Neural progenitor cell (in vitro differentiated cells): Measurements from ENCODE around the gene PHKG2. TPM values are rescaled to one million over a fixed set of nuclear protein-coding genes. Genes with fewer than 3 reads are reported as not detected.
"Not testable (repeated sequence)": the region's sequence is repeated elsewhere in the genome, so short reads cannot be mapped to it uniquely, and the experiment has no call there.

Experiments
- DNase-seq: peaks from one replicate; pipeline ENCODE4 v3.0.0-alpha.2; 2016; ENCODE audit warnings: low spot score
- H2AFZ ChIP-seq: fragments of 200-600 bp; sonication (generic); replicated peaks from 2 replicates; pipeline ENCODE4 v1.6.1; 2016; ENCODE audit warnings: antibody characterized with exemption
- H3F3A ChIP-seq: fragments of 200-600 bp; sonication (generic); 2 replicates; pipeline ENCODE4 v1.6.1; 2016; ENCODE audit warnings: antibody characterized with exemption, low read depth
- H3K27ac ChIP-seq: fragments of 200-600 bp; sonication (generic); 2 replicates; pipeline ENCODE4 v1.5.1; 2016; ENCODE audit warnings: mild to moderate bottlenecking
- H3K27me3 ChIP-seq: fragments of 200-600 bp; sonication (generic); 2 replicates; pipeline ENCODE4 v1.6.1; 2016; ENCODE audit warnings: mild to moderate bottlenecking, moderate library complexity
- H3K36me3 ChIP-seq: fragments of 200-600 bp; sonication (generic); 2 replicates; pipeline ENCODE4 v1.5.1; 2016
- H3K4me1 ChIP-seq: fragments of 200-600 bp; sonication (generic); 2 replicates; pipeline ENCODE4 v1.6.1; 2016; ENCODE audit warnings: mixed run types
- H3K4me2 ChIP-seq: fragments of 200-600 bp; sonication (generic); 2 replicates; pipeline ENCODE4 v1.6.1; 2016
- H3K4me3 ChIP-seq: fragments of 200-600 bp; sonication (generic); 2 replicates; pipeline ENCODE4 v1.5.1; 2016
- H3K79me2 ChIP-seq: fragments of 200-600 bp; sonication (generic); 2 replicates; pipeline ENCODE4 v1.6.1; 2016; ENCODE audit warnings: low read depth
- H3K9ac ChIP-seq: fragments of 200-600 bp; sonication (generic); 2 replicates; pipeline ENCODE4 v1.6.1; 2016
- H3K9me3 ChIP-seq: fragments of 200-600 bp; sonication (generic); 2 replicates; pipeline ENCODE4 v1.5.1; 2016; ENCODE audit warnings: low read depth
- H4K20me1 ChIP-seq: fragments of 200-600 bp; sonication (generic); 2 replicates; pipeline ENCODE4 v1.6.1; 2016; ENCODE audit warnings: low read depth
- H3K27ac Mint-ChIP-seq: 3 replicates; pipeline ENCODE4 v1.8.0; 2021; ENCODE audit warnings: mixed read lengths
- H3K27me3 Mint-ChIP-seq: 2 replicates; pipeline ENCODE4 v1.8.0; 2022; ENCODE audit warnings: low read depth, mild to moderate bottlenecking, inconsistent platforms, moderate library complexity, mixed read lengths; ENCODE audit not compliant: insufficient read depth
- H3K36me3 Mint-ChIP-seq: 3 replicates; pipeline ENCODE4 v1.8.0; 2021; ENCODE audit warnings: mixed read lengths
- H3K4me1 Mint-ChIP-seq: 3 replicates; pipeline ENCODE4 v1.8.0; 2021; ENCODE audit warnings: mixed read lengths
- H3K4me3 Mint-ChIP-seq: 3 replicates; pipeline ENCODE4 v1.8.0; 2021; ENCODE audit warnings: mild to moderate bottlenecking, moderate library complexity, mixed read lengths
- H3K9me3 Mint-ChIP-seq: 3 replicates; pipeline ENCODE4 v1.8.0; 2020; ENCODE audit warnings: mixed read lengths
- EZH2 ChIP-seq: fragments of 200-600 bp; sonication (generic); IDR thresholded peaks from 2 replicates; pipeline ENCODE4 v1.6.1; 2017; ENCODE audit warnings: antibody characterized with exemption, mild to moderate bottlenecking, moderate library complexity
- EZH2phosphoT487 ChIP-seq: fragments of 200-600 bp; sonication (generic); IDR thresholded peaks from 2 replicates; pipeline ENCODE4 v1.6.1; 2017; ENCODE audit warnings: antibody characterized with exemption
- total RNA-seq: library from RNA; depleted of rRNA; stranded (reverse); fragments of >200 nt; gene quantifications from 2 replicates; pipeline ENCODE4 v1.2.3, GENCODE V29; 2015; ENCODE audit warnings: low replicate concordance
- TF ChIP-seq, protein P1 (sequence below): fragments of 200-600 bp; sonication (generic); IDR thresholded peaks from 2 replicates; pipeline ENCODE4 v1.5.1; 2017; ENCODE audit warnings: antibody characterized with exemption, mild to moderate bottlenecking

The PHKG2 gene
- total RNA-seq, 1 donor from 2014 or later, result 20.2 TPM

DNA sequence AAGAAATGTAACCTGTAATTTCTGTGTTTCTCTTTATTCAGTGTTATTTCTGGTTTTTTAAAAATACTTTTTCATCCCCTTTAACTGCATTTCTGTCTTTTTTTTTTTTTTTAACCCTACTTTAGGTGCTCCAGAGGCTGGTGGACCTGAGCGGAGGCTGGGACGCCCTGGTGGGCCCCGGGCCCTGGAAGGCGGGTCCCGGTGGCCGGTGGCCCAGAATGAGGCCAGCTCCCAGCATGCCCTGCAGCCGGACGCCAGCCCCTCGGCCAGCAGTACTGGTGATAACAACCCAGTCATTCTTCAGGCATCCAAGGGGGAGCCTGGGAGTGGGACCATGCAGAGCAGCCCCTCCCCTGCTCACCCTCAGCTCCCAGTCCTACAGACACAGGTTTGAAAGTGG is 47.7 kb upstream of the PHKG2 start:
- H3K27ac ChIP-seq, result no peak overlapping the region

DNA sequence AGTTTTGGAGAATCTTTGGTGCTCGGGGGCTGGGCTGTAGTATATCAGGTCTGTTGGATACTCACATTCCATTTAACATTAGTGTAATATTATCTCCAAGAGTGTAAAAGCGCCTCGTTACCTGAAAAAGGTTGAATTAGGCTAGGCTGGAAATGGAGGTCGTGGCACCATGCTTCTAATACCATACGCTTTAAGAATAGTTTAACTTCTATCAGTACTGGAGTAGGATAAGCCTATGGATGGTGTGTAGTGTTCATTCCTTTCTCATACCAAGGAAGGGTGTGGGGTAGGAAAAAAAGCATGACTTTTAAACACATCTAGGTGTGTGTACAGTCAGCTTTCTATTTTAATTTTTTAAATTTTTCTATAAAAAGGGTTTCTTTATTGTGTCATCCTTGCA is 47.3 kb upstream of the PHKG2 start:
- H3K9me3 Mint-ChIP-seq, result no peaks in the 10 kb centered on the region
- Histone ChIP-seq H3K9me3 (no peaks in the 10 kb centered on the region), H3K4me3 (no peak overlapping the region), H3K27me3 (peaks cover 3% of the 10 kb centered on the region), H3K4me2 (no peak overlapping the region), H3F3A (peaks cover 31% of the 10 kb centered on the region), H4K20me1 (peaks cover 47% of the 10 kb centered on the region), H3K27ac (no peak overlapping the region), H3K4me1 (peaks cover 8% of the 10 kb centered on the region), H2AFZ (no peak overlapping the region), H3K79me2 (peaks cover 41% of the 10 kb centered on the region), H3K36me3 (peaks cover 18% of the 10 kb centered on the region), H3K9ac (no peak overlapping the region)
- H3K27me3 Mint-ChIP-seq, result peaks cover 4% of the 10 kb centered on the region
- H3K27ac Mint-ChIP-seq, result no peak overlapping the region
- TF ChIP-seq, protein P1, sequence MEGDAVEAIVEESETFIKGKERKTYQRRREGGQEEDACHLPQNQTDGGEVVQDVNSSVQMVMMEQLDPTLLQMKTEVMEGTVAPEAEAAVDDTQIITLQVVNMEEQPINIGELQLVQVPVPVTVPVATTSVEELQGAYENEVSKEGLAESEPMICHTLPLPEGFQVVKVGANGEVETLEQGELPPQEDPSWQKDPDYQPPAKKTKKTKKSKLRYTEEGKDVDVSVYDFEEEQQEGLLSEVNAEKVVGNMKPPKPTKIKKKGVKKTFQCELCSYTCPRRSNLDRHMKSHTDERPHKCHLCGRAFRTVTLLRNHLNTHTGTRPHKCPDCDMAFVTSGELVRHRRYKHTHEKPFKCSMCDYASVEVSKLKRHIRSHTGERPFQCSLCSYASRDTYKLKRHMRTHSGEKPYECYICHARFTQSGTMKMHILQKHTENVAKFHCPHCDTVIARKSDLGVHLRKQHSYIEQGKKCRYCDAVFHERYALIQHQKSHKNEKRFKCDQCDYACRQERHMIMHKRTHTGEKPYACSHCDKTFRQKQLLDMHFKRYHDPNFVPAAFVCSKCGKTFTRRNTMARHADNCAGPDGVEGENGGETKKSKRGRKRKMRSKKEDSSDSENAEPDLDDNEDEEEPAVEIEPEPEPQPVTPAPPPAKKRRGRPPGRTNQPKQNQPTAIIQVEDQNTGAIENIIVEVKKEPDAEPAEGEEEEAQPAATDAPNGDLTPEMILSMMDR, result no peak
- no peak for TF ChIP-seq EZH2phosphoT487
- TF ChIP-seq EZH2, result no peak
- H3K4me1 Mint-ChIP-seq, result peaks cover 19% of the 10 kb centered on the region
- DNase-seq, result no peak
- peaks cover 22% of the 10 kb centered on the region for H3K36me3 Mint-ChIP-seq
- peak overlapping the region; percentile 52 for H3K4me3 Mint-ChIP-seq

More for the DNA sequence above, 47.7 kb upstream of the PHKG2 start:
- TF ChIP-seq EZH2phosphoT487 (no peak), EZH2 (no peak)
- TF ChIP-seq, protein P1, result no peak
- no peak overlapping the region for H3K27ac Mint-ChIP-seq
- peaks cover 41% of the 10 kb centered on the region for H3K79me2 ChIP-seq
- H3K4me2 ChIP-seq, result no peak overlapping the region
- H3K36me3 ChIP-seq, result peaks cover 18% of the 10 kb centered on the region
- peaks cover 3% of the 10 kb centered on the region for H3K27me3 ChIP-seq
- H3K36me3 Mint-ChIP-seq, result peaks cover 22% of the 10 kb centered on the region
- peak overlapping the region; percentile 99 for H3K4me3 Mint-ChIP-seq
- peaks cover 19% of the 10 kb centered on the region for H3K4me1 Mint-ChIP-seq
- H3F3A ChIP-seq, result peaks cover 31% of the 10 kb centered on the region
- H3K4me1 ChIP-seq, result peaks cover 8% of the 10 kb centered on the region
- no peak for DNase-seq
- H3K9me3 Mint-ChIP-seq, result no peaks in the 10 kb centered on the region
- no peak overlapping the region for H3K9ac ChIP-seq
- no peak overlapping the region for H2AFZ ChIP-seq
- no peak overlapping the region for H3K4me3 ChIP-seq
- H3K9me3 ChIP-seq, result no peaks in the 10 kb centered on the region
- peaks cover 43% of the 10 kb centered on the region for H4K20me1 ChIP-seq
- peaks cover 4% of the 10 kb centered on the region for H3K27me3 Mint-ChIP-seq

- H3K4me3 ChIP-seq, H3K27me3 ChIP-seq, H3K9me3 ChIP-seq, H2AFZ ChIP-seq, DNase-seq, H3K4me1 ChIP-seq, H3K4me2 ChIP-seq, H3K27ac ChIP-seq, H3K4me3 Mint-ChIP-seq, H3K27me3 Mint-ChIP-seq, H3K27ac Mint-ChIP-seq, H3K9ac ChIP-seq, H3K9me3 Mint-ChIP-seq: not testable (repeated sequence)
- H3K36me3 Mint-ChIP-seq, result peaks cover 33% of the 10 kb centered on the region
- Histone ChIP-seq H4K20me1 (peaks cover 53% of the 10 kb centered on the region), H3F3A (peaks cover 26% of the 10 kb centered on the region), H3K79me2 (peaks cover 41% of the 10 kb centered on the region), H3K36me3 (peaks cover 30% of the 10 kb centered on the region)
- peaks cover 13% of the 10 kb centered on the region for H3K4me1 Mint-ChIP-seq
Measured at GRCh38 chr16:30703071-30703470, 45.2 kb upstream of the PHKG2 start.

DNA sequence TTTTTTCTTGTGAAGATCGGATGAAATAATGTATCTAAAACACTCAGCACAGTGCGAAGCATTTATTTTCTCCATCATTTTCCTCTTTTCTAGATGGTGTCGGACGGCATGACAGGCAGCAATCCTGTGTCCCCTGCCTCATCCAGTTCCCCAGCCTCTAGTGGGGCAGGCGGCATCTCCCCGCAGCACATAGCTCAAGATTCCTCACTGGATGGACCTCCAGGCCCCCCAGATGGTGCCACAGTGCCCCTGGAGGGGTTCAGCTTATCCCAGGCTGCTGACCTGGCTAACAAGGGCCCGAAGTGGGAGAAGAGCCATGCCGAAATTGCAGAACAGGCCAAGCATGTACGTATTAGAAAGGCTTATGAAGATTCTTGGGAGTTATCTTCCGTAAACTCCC is 44.3 kb upstream of the PHKG2 start:
- Histone ChIP-seq H3K4me1 (peaks cover 8% of the 10 kb centered on the region), H4K20me1 (peaks cover 53% of the 10 kb centered on the region), H3K9ac (no peak overlapping the region), H3K4me2 (no peak overlapping the region), H3K36me3 (peaks cover 30% of the 10 kb centered on the region), H2AFZ (no peak overlapping the region), H3K4me3 (no peak overlapping the region), H3K79me2 (peaks cover 38% of the 10 kb centered on the region), H3K27me3 (no peaks in the 10 kb centered on the region), H3F3A (peaks cover 17% of the 10 kb centered on the region), H3K27ac (no peak overlapping the region), H3K9me3 (no peaks in the 10 kb centered on the region)
- peaks cover 13% of the 10 kb centered on the region for H3K4me1 Mint-ChIP-seq
- peaks cover 4% of the 10 kb centered on the region for H3K27me3 Mint-ChIP-seq
- DNase-seq, result no peak
- H3K27ac Mint-ChIP-seq, result no peak overlapping the region
- no peaks in the 10 kb centered on the region for H3K9me3 Mint-ChIP-seq
- H3K4me3 Mint-ChIP-seq, result no peak overlapping the region
- H3K36me3 Mint-ChIP-seq, result peaks cover 33% of the 10 kb centered on the region
- TF ChIP-seq EZH2phosphoT487, result no peak
- TF ChIP-seq EZH2, result no peak
- TF ChIP-seq, protein P1, result no peak
